ENCODE results near the gene PLXNA2. TPM values are rescaled to one million over a fixed set of nuclear protein-coding genes. Genes with fewer than 3 reads are reported as not detected.

PLXNA2 gene
- total RNA-seq, 1 experiment from 2014 or later: 0.06 TPM

- H3K9me3 ChIP-seq (ENCODE audit: low read depth, low read length, poor library complexity, severe bottlenecking): no peaks in the 10 kb centered on the region
- no peaks in the 10 kb centered on the region for H3K36me3 ChIP-seq (ENCODE audit: insufficient read depth, low read length, poor library complexity, severe bottlenecking)
- intact Hi-C loops (cut with micrococcal nuclease; ENCODE audit: unreplicated experiment): no loop called here
- H3K27ac ChIP-seq (ENCODE audit: low read depth, low read length, poor library complexity, severe bottlenecking): no peak overlapping the region
- H3K27me3 ChIP-seq (replicated peaks; ENCODE audit: insufficient read depth, low read depth, low read length, poor library complexity): peaks cover 13% of the 10 kb centered on the region
- BruUV-seq (replicated peaks): no TSS peak
- CTCF ChIA-PET: no interaction called here
- POLR2A ChIA-PET (ENCODE audit: low non-redundant PET): no interaction called here
- no peak for DNase-seq (ENCODE audit: low spot score)
- H3K4me1 ChIP-seq (ENCODE audit: insufficient read depth, low read length, poor library complexity, severe bottlenecking): no peaks in the 10 kb centered on the region
- TF ChIP-seq CTCF (conservative IDR thresholded peaks at IDR 0.05; ENCODE audit: low read depth, low read length): no peak
- TF ChIP-seq EZH2 (IDR thresholded peaks at IDR 0.05; ENCODE audit: borderline replicate concordance, low read depth, low read length, poor library complexity, severe bottlenecking): no peak
- no peak overlapping the region for H3K4me3 ChIP-seq (ENCODE audit: low read depth, low read length, poor library complexity, severe bottlenecking)
These were observed 195.3 kb downstream of the PLXNA2 start for GRCh38 chr1:208048904-208049303.

- ChIA-PET CTCF (interaction anchor here (0.7 kb wide), 1 partner anchor 26 kb away, joined by 10 read pairs; no protein-coding TSS in a partner anchor), POLR2A (ENCODE audit: low non-redundant PET) (no interaction called here)
- Histone ChIP-seq H3K4me1 (ENCODE audit: insufficient read depth, low read length, poor library complexity, severe bottlenecking) (no peaks in the 10 kb centered on the region), H3K9me3 (ENCODE audit: low read depth, low read length, poor library complexity, severe bottlenecking) (no peaks in the 10 kb centered on the region), H3K27me3 (replicated peaks; ENCODE audit: insufficient read depth, low read depth, low read length, poor library complexity) (peaks cover 9% of the 10 kb centered on the region), H3K27ac (ENCODE audit: low read depth, low read length, poor library complexity, severe bottlenecking) (no peak overlapping the region), H3K36me3 (ENCODE audit: insufficient read depth, low read length, poor library complexity, severe bottlenecking) (no peaks in the 10 kb centered on the region), H3K4me3 (ENCODE audit: low read depth, low read length, poor library complexity, severe bottlenecking) (no peak overlapping the region)
- no TSS peak for BruUV-seq (replicated peaks)
- no peak for TF ChIP-seq EZH2 (IDR thresholded peaks at IDR 0.05; ENCODE audit: borderline replicate concordance, low read depth, low read length, poor library complexity, severe bottlenecking)
- TF ChIP-seq CTCF (conservative IDR thresholded peaks at IDR 0.05; ENCODE audit: low read depth, low read length): no peak
- no peak for DNase-seq (ENCODE audit: low spot score)
- intact Hi-C loops (cut with micrococcal nuclease; ENCODE audit: unreplicated experiment): no loop called here
These were observed 196.2 kb downstream of the PLXNA2 start for GRCh38 chr1:208047975-208048374.

DNA sequence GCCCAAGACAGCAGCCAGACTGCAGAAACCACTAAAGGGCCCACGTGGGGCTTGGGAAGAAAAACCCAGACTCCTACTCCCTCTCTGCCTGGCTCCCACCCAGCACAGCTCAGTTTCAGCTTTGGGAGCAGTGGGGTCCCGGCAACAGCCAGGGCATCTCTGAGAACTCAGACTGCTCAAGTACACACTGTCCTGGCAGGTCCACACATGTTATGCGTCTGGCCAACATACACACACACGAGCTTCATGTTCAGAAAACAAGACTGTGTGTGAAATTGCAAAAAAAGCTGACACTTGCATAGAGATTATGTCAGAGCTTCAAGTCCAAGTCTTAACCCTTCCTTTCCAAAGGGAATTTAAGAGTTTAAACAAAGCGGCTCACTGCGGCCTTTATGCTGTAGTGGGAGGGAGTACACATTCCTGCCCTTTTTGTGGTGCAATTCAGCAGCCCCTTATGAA lies 196.7 kb downstream of the PLXNA2 start:
- no peak overlapping the region for H3K4me3 ChIP-seq (ENCODE audit: low read depth, low read length, poor library complexity, severe bottlenecking)
- CTCF ChIA-PET: interaction anchor here (0.7 kb wide), 1 partner anchor 26 kb away, joined by 10 read pairs; no protein-coding TSS in a partner anchor
- no peaks in the 10 kb centered on the region for H3K36me3 ChIP-seq (ENCODE audit: insufficient read depth, low read length, poor library complexity, severe bottlenecking)
- intact Hi-C loops (cut with micrococcal nuclease; ENCODE audit: unreplicated experiment): no loop called here
- no peak for TF ChIP-seq EZH2 (IDR thresholded peaks at IDR 0.05; ENCODE audit: borderline replicate concordance, low read depth, low read length, poor library complexity, severe bottlenecking)
- no peak for TF ChIP-seq CTCF (conservative IDR thresholded peaks at IDR 0.05; ENCODE audit: low read depth, low read length)
- no peak overlapping the region for H3K27ac ChIP-seq (ENCODE audit: low read depth, low read length, poor library complexity, severe bottlenecking)
- POLR2A ChIA-PET (ENCODE audit: low non-redundant PET): no interaction called here
- BruUV-seq (replicated peaks): no TSS peak
- H3K9me3 ChIP-seq (ENCODE audit: low read depth, low read length, poor library complexity, severe bottlenecking): no peaks in the 10 kb centered on the region
- peaks cover 9% of the 10 kb centered on the region for H3K27me3 ChIP-seq (replicated peaks; ENCODE audit: insufficient read depth, low read depth, low read length, poor library complexity)
- no peaks in the 10 kb centered on the region for H3K4me1 ChIP-seq (ENCODE audit: insufficient read depth, low read length, poor library complexity, severe bottlenecking)
- no peak for DNase-seq (ENCODE audit: low spot score)
